ENCODE data around the gene ZBTB24. TPM values are rescaled to one million over a fixed set of nuclear protein-coding genes. Genes with fewer than 3 reads are reported as not detected.

Gene ZBTB24
- polyA plus RNA-seq, 3 donors: 3.1 to 4.7 (median 3.4) TPM

- Histone ChIP-seq H3K4me3 (replicated peaks in 1 of 3; ENCODE audit: low read depth in 2 of 3, low read length in 3 of 3) (no peak overlapping the region), H3K9me3 (replicated peaks in 1 of 2; ENCODE audit: control insufficient read depth in 1 of 2, insufficient read depth in 1 of 2, low read length in 2 of 2) (no peaks in the 10 kb centered on the region), H4K20me1 (ENCODE audit: insufficient read depth, low read length) (peaks cover 75% of the 10 kb centered on the region), H3K4me1 (ENCODE audit: control insufficient read depth in 1 of 2, insufficient read depth in 2 of 2, low read length in 2 of 2) (peaks cover 16 to 31% of the 10 kb centered on the region in 2 donors), H3K27ac (ENCODE audit: low read depth in 1 of 2, low read length in 2 of 2) (no peak overlapping the region), H3K36me3 (replicated peaks in 1 of 2; ENCODE audit: control insufficient read depth in 1 of 2, insufficient read depth in 2 of 2, low read length in 2 of 2) (peaks cover 54 to 76% of the 10 kb centered on the region in 2 donors), H3K4me2 (replicated peaks; ENCODE audit: extremely low read depth, low read length, poor library complexity, severe bottlenecking) (no peak overlapping the region), H3K9ac (ENCODE audit: insufficient read depth, low read length, poor library complexity, severe bottlenecking) (no peak overlapping the region), H3K79me2 (ENCODE audit: insufficient read depth, low read length) (peaks cover 55% of the 10 kb centered on the region), H3K27me3 (ENCODE audit: control insufficient read depth in 2 of 2, insufficient read depth in 2 of 2, low read length in 2 of 2) (no peaks in the 10 kb centered on the region), H2AFZ (ENCODE audit: insufficient read depth, low read depth, low read length, poor library complexity, severe bottlenecking) (no peak overlapping the region)
- peaks cover 43 to 76% of the 10 kb centered on the region in 2 donors for H3K36me3 Mint-ChIP-seq
- peaks cover 0 to 2% (median 0%) of the 10 kb centered on the region in 3 donors for H3K27me3 Mint-ChIP-seq (ENCODE audit: low read depth in 3 of 3)
- TF ChIP-seq CTCF (IDR thresholded peaks at IDR 0.05): no peak
- peak overlapping the region in 1 of 7 donors; percentile 30 for H3K27ac Mint-ChIP-seq
- H3K4me3 Mint-ChIP-seq: no peak overlapping the region
- peaks cover 0 to 3% (median 0%) of the 10 kb centered on the region in 7 donors for H3K9me3 Mint-ChIP-seq
- peaks cover 37% of the 10 kb centered on the region for H3K4me1 Mint-ChIP-seq
- no peak for DNase-seq
- no CpG with 5 or more reads among the region's 3 CpGs for WGBS (ENCODE audit: insufficient coverage)
- intact Hi-C loops (cut with micrococcal nuclease): loop anchor here in 1 of 2 donors (10.0 kb wide), 1 partner anchor 356 kb away; the partner anchor contains the start of genes CEP57L1 and SESN1
Measured at GRCh38 chr6:109450801-109451200, 32.2 kb downstream of the ZBTB24 start.

DNA sequence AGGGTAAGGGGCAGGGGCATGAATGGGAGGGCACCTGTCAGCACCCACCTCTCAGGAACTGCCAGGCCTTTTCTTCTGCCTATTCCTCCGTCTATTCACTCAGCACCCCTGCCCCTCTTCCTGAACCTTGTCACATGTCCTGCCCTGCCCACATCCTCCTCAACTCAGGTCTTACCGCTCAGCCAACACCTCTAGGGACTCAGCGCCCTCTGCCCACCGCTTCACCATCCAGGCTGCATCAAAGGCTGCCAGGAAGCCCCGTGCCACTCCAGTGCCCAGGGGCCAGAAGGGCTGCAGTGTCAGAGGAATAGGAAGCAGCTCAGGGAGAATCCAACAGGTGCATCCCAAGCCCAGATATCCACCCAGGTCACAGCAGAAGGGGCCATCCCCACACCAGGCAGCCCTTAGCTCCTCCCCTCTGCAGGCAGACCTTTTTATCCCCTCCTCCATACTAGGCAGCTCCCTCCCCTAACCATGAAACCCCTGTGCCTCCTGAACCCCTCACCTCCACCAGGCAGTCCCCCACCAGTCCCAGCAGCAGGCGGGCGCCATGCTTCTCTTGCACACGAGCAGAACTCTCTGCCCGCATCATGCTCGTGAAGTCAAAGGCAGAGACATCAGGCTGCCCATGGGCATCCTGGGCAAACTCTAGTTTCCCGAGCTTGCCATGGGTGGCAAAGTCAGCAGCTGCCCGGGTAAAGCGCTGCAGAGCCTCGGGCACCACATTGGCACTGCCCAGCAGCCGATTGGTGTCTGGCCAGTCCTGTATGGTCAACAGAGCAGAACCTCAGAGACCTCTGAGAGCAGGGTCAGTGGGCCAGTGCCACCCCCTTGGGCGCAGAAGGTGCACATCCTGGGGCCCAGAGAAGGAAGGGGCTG lies 33.0 kb downstream of the ZBTB24 start:
- peaks cover 82% of the 10 kb centered on the region for H4K20me1 ChIP-seq (ENCODE audit: insufficient read depth, low read length)
- Mint-ChIP-seq H3K9me3 (peaks cover 0 to 2% (median 0%) of the 10 kb centered on the region in 7 donors), H3K27ac (peak overlapping the region in 5 of 7 donors; percentile 1 to 78 (median 65)), H3K4me3 (no peak overlapping the region), H3K27me3 (ENCODE audit: low read depth in 3 of 3) (peaks cover 0 to 2% (median 1%) of the 10 kb centered on the region in 3 donors), H3K36me3 (peaks cover 51 to 84% of the 10 kb centered on the region in 2 donors), H3K4me1 (peaks cover 37% of the 10 kb centered on the region)
- no peaks in the 10 kb centered on the region for H3K9me3 ChIP-seq (replicated peaks in 1 of 2; ENCODE audit: control insufficient read depth in 1 of 2, insufficient read depth in 1 of 2, low read length in 2 of 2)
- no peak overlapping the region for H2AFZ ChIP-seq (ENCODE audit: insufficient read depth, low read depth, low read length, poor library complexity, severe bottlenecking)
- WGBS (ENCODE audit: insufficient coverage): 72% methylated on average over 16 of the region's 16 CpGs
- TF ChIP-seq CTCF (IDR thresholded peaks at IDR 0.05): no peak
- H3K4me2 ChIP-seq (replicated peaks; ENCODE audit: extremely low read depth, low read length, poor library complexity, severe bottlenecking): no peak overlapping the region
- peaks cover 62 to 84% of the 10 kb centered on the region in 2 donors for H3K36me3 ChIP-seq (replicated peaks in 1 of 2; ENCODE audit: control insufficient read depth in 1 of 2, insufficient read depth in 2 of 2, low read length in 2 of 2)
- H3K27me3 ChIP-seq (ENCODE audit: control insufficient read depth in 2 of 2, insufficient read depth in 2 of 2, low read length in 2 of 2): no peaks in the 10 kb centered on the region
- peak overlapping the region in 1 of 2 donors; percentile 41 for H3K27ac ChIP-seq (ENCODE audit: low read depth in 1 of 2, low read length in 2 of 2)
- peaks cover 55% of the 10 kb centered on the region for H3K79me2 ChIP-seq (ENCODE audit: insufficient read depth, low read length)
- H3K4me1 ChIP-seq (ENCODE audit: control insufficient read depth in 1 of 2, insufficient read depth in 2 of 2, low read length in 2 of 2): peaks cover 16 to 31% of the 10 kb centered on the region in 2 donors
- intact Hi-C loops (cut with micrococcal nuclease): loop anchor here in 1 of 2 donors (10.0 kb wide), 1 partner anchor 355 kb away; the partner anchor contains the start of genes CEP57L1 and SESN1
- no peak for DNase-seq
- no peak overlapping the region for H3K9ac ChIP-seq (ENCODE audit: insufficient read depth, low read length, poor library complexity, severe bottlenecking)
- no peak overlapping the region for H3K4me3 ChIP-seq (replicated peaks in 1 of 3; ENCODE audit: low read depth in 2 of 3, low read length in 3 of 3)
